ENCODE measurements around the gene PIP5K1A. TPM values are rescaled to one million over a fixed set of nuclear protein-coding genes. Genes with fewer than 3 reads are reported as not detected.

Gene PIP5K1A
- total and polyA plus RNA-seq, 9 of the 15 experiments (the other 6 are each of a cell fraction or from before 2014, with no cell fraction given) = 1.9 to 42.4 (median 18.8) TPM

DNA sequence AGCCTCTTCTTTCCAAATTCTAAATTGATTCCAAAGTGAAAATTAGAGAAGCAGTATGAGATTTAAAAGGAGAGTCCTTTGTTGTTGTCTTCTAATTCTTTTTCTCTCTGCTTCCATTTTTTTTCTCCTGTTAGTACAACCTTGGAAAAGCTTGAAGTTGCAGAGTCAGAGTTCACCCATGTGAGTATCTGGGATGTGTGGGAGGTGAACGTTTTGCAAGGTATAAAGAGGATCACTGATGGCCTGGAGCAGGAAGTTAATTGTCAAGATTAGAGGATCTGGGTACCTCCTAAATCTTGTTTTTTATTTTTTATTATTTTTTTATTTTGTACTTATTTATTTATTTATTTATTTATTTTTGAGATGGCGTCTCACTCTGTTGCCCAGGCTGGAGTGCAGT, 48.4 kb downstream of the PIP5K1A start:
- intact Hi-C loops (cut with micrococcal nuclease) = no loop called here
- CTCF ChIA-PET (ENCODE audit: low intra/inter-chr PET ratio) = no interaction called here
- Histone ChIP-seq H3K9ac (ENCODE audit: insufficient read depth in 1 of 2, low read depth in 2 of 2, low read length in 2 of 2) (no peak overlapping the region), H3K79me2 (ENCODE audit: control insufficient read depth, insufficient read depth, low read length) (no peaks in the 10 kb centered on the region), H4K20me1 (replicated peaks; ENCODE audit: control insufficient read depth, insufficient read depth, low read length) (no peaks in the 10 kb centered on the region), H3K27me3 (ENCODE audit: control insufficient read depth in 2 of 2, insufficient read depth in 2 of 2, low read length in 2 of 2) (no peaks in the 10 kb centered on the region; a peak in 1 of 5 replicates), H3K36me3 (ENCODE audit: control insufficient read depth, insufficient read depth, low read length) (peaks cover 62% of the 10 kb centered on the region; the same call in 2 of the 3 replicates), H3K4me1 (replicated peaks in 1 of 2; ENCODE audit: control insufficient read depth in 2 of 2, insufficient read depth in 2 of 2, low read length in 2 of 2) (no peaks in the 10 kb centered on the region), H3K27ac (ENCODE audit: extremely low read depth, low read depth, low read length) (no peak overlapping the region), H3K9me1 (ENCODE audit: control insufficient read depth, insufficient read depth, low read length) (no peaks in the 10 kb centered on the region), H2AFZ (ENCODE audit: low read depth, low read length) (no peak overlapping the region), H3K4me3 (no peak overlapping the region), H3K9me3 (replicated peaks; ENCODE audit: control insufficient read depth, insufficient read depth, low read depth, low read length) (no peaks in the 10 kb centered on the region), H3K4me2 (ENCODE audit: insufficient read depth, low read length) (no peak overlapping the region)
- 40% methylated on average over 2 of the region's 2 CpGs for WGBS (ENCODE audit: insufficient coverage, low coverage, missing lambda C conversion rate)
- in situ Hi-C loops (cut with MboI) = no loop called here
- no peak for DNase-seq (ENCODE audit: extremely low read depth in 1 of 4, low spot score in 3 of 4)
- BruUV-seq (replicated peaks) = no TSS peak
- no peak for ATAC-seq
- TF ChIP-seq, protein P1, sequence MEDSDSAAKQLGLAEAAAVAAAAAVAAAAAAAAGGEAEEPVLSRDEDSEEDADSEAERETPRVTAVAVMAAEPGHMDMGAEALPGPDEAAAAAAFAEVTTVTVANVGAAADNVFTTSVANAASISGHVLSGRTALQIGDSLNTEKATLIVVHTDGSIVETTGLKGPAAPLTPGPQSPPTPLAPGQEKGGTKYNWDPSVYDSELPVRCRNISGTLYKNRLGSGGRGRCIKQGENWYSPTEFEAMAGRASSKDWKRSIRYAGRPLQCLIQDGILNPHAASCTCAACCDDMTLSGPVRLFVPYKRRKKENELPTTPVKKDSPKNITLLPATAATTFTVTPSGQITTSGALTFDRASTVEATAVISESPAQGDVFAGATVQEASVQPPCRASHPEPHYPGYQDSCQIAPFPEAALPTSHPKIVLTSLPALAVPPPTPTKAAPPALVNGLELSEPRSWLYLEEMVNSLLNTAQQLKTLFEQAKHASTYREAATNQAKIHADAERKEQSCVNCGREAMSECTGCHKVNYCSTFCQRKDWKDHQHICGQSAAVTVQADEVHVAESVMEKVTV (CRISPR knock-in tag; IDR thresholded peaks at IDR 0.05) = no peak
- TF ChIP-seq CAMTA2 (CRISPR knock-in tag; conservative IDR thresholded peaks at IDR 0.05) = no peak
- TF ChIP-seq, protein P2, sequence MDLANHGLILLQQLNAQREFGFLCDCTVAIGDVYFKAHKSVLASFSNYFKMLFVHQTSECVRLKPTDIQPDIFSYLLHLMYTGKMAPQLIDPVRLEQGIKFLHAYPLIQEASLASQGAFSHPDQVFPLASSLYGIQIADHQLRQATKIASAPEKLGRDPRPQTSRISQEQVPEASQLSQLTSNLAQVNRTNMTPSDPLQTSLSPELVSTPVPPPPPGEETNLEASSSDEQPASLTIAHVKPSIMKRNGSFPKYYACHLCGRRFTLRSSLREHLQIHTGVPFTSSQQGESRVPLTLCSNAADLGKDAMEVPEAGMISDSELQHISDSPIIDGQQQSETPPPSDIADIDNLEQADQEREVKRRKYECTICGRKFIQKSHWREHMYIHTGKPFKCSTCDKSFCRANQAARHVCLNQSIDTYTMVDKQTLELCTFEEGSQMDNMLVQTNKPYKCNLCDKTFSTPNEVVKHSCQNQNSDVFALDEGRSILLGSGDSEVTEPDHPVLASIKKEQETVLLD (IDR thresholded peaks at IDR 0.05) = no peak
- POLR2A ChIA-PET = interaction anchor here (0.5 to 1.4 kb wide), 2 partner anchors 38 to 227 kb away, joined by 3 read pairs; no protein-coding TSS in a partner anchor
- no peak for FAIRE-seq

Data from K562 (cell line).